ENCODE measurements around the gene SOCS1. TPM values are rescaled to one million over a fixed set of nuclear protein-coding genes. Genes with fewer than 3 reads are reported as not detected.

SOCS1 gene
- total and polyA plus RNA-seq, 9 of the 15 experiments (the other 6 are each of a cell fraction or from before 2014, with no cell fraction given): 0.04 to 7.5 (median 2.3) TPM

GRCh38 chr16:11248133-11248532 lies 7.9 kb downstream of the SOCS1 start:
- no peak for ATAC-seq
- no peak overlapping the region for H3K4me2 ChIP-seq (ENCODE audit: insufficient read depth, low read length)
- BruUV-seq (replicated peaks): no TSS peak
- no peak overlapping the region for H3K27ac ChIP-seq (ENCODE audit: extremely low read depth, low read depth, low read length)
- H3K4me3 ChIP-seq: no peak overlapping the region
- peaks cover 13 to 15% of the 10 kb centered on the region in 2 experiments; a peak in 4 of 5 replicates for H3K4me1 ChIP-seq (replicated peaks in 1 of 2; ENCODE audit: control insufficient read depth in 2 of 2, insufficient read depth in 2 of 2, low read length in 2 of 2)
- ChIA-PET POLR2A (interaction anchor here (0.7 to 1.0 kb wide), 4 partner anchors 10 to 277 kb away, joined by 3 to 5 read pairs (median 4); no protein-coding TSS in a partner anchor), CTCF (ENCODE audit: low intra/inter-chr PET ratio) (no interaction called here)
- no peak overlapping the region for H2AFZ ChIP-seq (ENCODE audit: low read depth, low read length)
- H3K9me3 ChIP-seq (replicated peaks; ENCODE audit: control insufficient read depth, insufficient read depth, low read depth, low read length): no peaks in the 10 kb centered on the region
- H4K20me1 ChIP-seq (replicated peaks; ENCODE audit: control insufficient read depth, insufficient read depth, low read length): no peaks in the 10 kb centered on the region
- peaks cover 8% of the 10 kb centered on the region for H3K79me2 ChIP-seq (ENCODE audit: control insufficient read depth, insufficient read depth, low read length)
- 90% methylated on average over 8 of the region's 8 CpGs for WGBS (ENCODE audit: insufficient coverage, low coverage, missing lambda C conversion rate)
- in situ Hi-C loops (cut with MboI): no loop called here
- FAIRE-seq: no peak
- H3K9ac ChIP-seq (ENCODE audit: insufficient read depth in 1 of 2, low read depth in 2 of 2, low read length in 2 of 2): no peak overlapping the region
- no peaks in the 10 kb centered on the region for H3K9me1 ChIP-seq (ENCODE audit: control insufficient read depth, insufficient read depth, low read length)
- no peak for TF ChIP-seq ARID2 (IDR thresholded peaks at IDR 0.05)
- TF ChIP-seq E2F3 (CRISPR knock-in tag; IDR thresholded peaks at IDR 0.05): no peak
- no peak for TF ChIP-seq PREB (CRISPR knock-in tag; IDR thresholded peaks at IDR 0.05)
- no peak for TF ChIP-seq KLF16 (IDR thresholded peaks at IDR 0.05)
- TF ChIP-seq TEAD4 (IDR thresholded peaks at IDR 0.05; ENCODE audit: low read length): no peak
- TF ChIP-seq TEAD4 (CRISPR knock-in tag; IDR thresholded peaks at IDR 0.05; ENCODE audit: borderline replicate concordance): no peak
- no peak for TF ChIP-seq MCM7 (IDR thresholded peaks at IDR 0.05)
- no peak for TF ChIP-seq ZKSCAN3 (CRISPR knock-in tag; IDR thresholded peaks at IDR 0.05)
- no peak for TF ChIP-seq FOXM1 (IDR thresholded peaks at IDR 0.05; ENCODE audit: low read depth)
- TF ChIP-seq FOXM1 (CRISPR knock-in tag; IDR thresholded peaks at IDR 0.05; ENCODE audit: low read depth): no peak
- no peak for TF ChIP-seq ZNF444 (CRISPR knock-in tag; IDR thresholded peaks at IDR 0.05)
- no peak for TF ChIP-seq ASH1L (IDR thresholded peaks at IDR 0.05; ENCODE audit: borderline replicate concordance, low read depth, partially characterized antibody)
- no peak for TF ChIP-seq DLX4 (CRISPR knock-in tag; IDR thresholded peaks at IDR 0.05)
- no peak for TF ChIP-seq RNF2 (IDR thresholded peaks at IDR 0.05)
- no peak for TF ChIP-seq NCOA6 (IDR thresholded peaks at IDR 0.05)
- no peak for TF ChIP-seq ZNF277 (CRISPR knock-in tag; IDR thresholded peaks at IDR 0.05; ENCODE audit: borderline replicate concordance)
- TF ChIP-seq THAP12 (CRISPR knock-in tag; IDR thresholded peaks at IDR 0.05): no peak
- no peak for TF ChIP-seq DIDO1 (tag; IDR thresholded peaks at IDR 0.05; ENCODE audit: low read depth)
- no peak for TF ChIP-seq FIP1L1 (IDR thresholded peaks at IDR 0.05; ENCODE audit: low read depth, low read length, poor library complexity, severe bottlenecking)
- TF ChIP-seq MYC (IDR thresholded peaks at IDR 0.05; ENCODE audit: low read depth, low read length): no peak
- no peak for TF ChIP-seq MYC (CRISPR knock-in tag; IDR thresholded peaks at IDR 0.05; ENCODE audit: borderline replicate concordance, low read depth)
- intact Hi-C loops (cut with micrococcal nuclease): no loop called here
- no peak for DNase-seq (ENCODE audit: extremely low read depth in 1 of 4, low spot score in 3 of 4)
- no peaks in the 10 kb centered on the region for H3K27me3 ChIP-seq (ENCODE audit: control insufficient read depth in 2 of 2, insufficient read depth in 2 of 2, low read length in 2 of 2)
- peaks cover 15% of the 10 kb centered on the region; the same call in 1 of the 3 replicates for H3K36me3 ChIP-seq (ENCODE audit: control insufficient read depth, insufficient read depth, low read length)

Measured in K562 (cell line).